Panc1 (cell line): Measurements from ENCODE around the gene SPEM2. TPM values are rescaled to one million over a fixed set of nuclear protein-coding genes. Genes with fewer than 3 reads are reported as not detected.

Experiments used
- ATAC-seq: fragments of 200-7000 bp; cut with Tn5 transposase; 2 replicates; pipeline ENCODE4 v1.9.1; 2020; ENCODE audit warnings: mild to moderate bottlenecking, moderate library complexity
- BruUV-seq: library from RNA; stranded (reverse); fragments of 400-500 nt; replicated peaks from 2 replicates; lab custom pipeline; 2021; lab: Mats Ljungman, UMichigan
- CTCF ChIA-PET: fragments of 300-600 bp; sonication (Branson Sonifier 250); formaldehyde crosslinking; loops from one replicate; lab custom pipeline; 2022; ENCODE audit warnings: antibody characterized with exemption; lab: Charles Lee
- POLR2A ChIA-PET: fragments of 300-600 bp; sonication (Branson Sonifier 250); formaldehyde crosslinking; loops from one replicate; lab custom pipeline; 2022; ENCODE audit warnings: antibody characterized with exemption; lab: Charles Lee
- DNase-seq: peaks from one replicate; pipeline ENCODE4 v3.0.0-alpha.2; 2010; ENCODE audit warnings: low read depth, low spot score
- H3K27ac ChIP-seq: 2 replicates; pipeline ENCODE4 v1.5.1; 2011; ENCODE audit warnings: mild to moderate bottlenecking, low read length, inconsistent platforms
- H3K27me3 ChIP-seq: fragments of 200-500 bp; sonication (Bioruptor generic); 2 replicates; pipeline ENCODE4 v1.6.0; 2014; ENCODE audit warnings: low read length, inconsistent platforms; ENCODE audit not compliant: control insufficient read depth, insufficient read depth
- H3K36me3 ChIP-seq: fragments of 200-500 bp; sonication (Bioruptor generic); 2 replicates; pipeline ENCODE4 v1.5.1; 2014; ENCODE audit warnings: inconsistent platforms, mild to moderate bottlenecking, low read length, moderate library complexity; ENCODE audit not compliant: control insufficient read depth, insufficient read depth
- H3K4me1 ChIP-seq: 2 replicates; pipeline ENCODE4 v1.5.1; 2011; ENCODE audit warnings: inconsistent platforms, mild to moderate bottlenecking, low read length, moderate library complexity; ENCODE audit not compliant: control insufficient read depth, insufficient read depth
- H3K4me3 ChIP-seq, 2 experiments: 2 replicates each; pipeline ENCODE4 v1.5.1; 2011 to 2012; ENCODE audit warnings: low read depth in 2 of 2, low read length in 2 of 2, mild to moderate bottlenecking in 2 of 2, inconsistent platforms in 1 of 2, moderate library complexity in 1 of 2
- H3K9me3 ChIP-seq: fragments of 200-500 bp; sonication (Bioruptor generic); 2 replicates; pipeline ENCODE4 v1.5.1; 2014; ENCODE audit warnings: low read depth, mild to moderate bottlenecking, inconsistent platforms, low read length, moderate library complexity; ENCODE audit not compliant: control insufficient read depth, insufficient read depth
- POLR2AphosphoS5 ChIP-seq: IDR thresholded peaks from 2 replicates; pipeline ENCODE4 v1.6.1; 2012; ENCODE audit warnings: mild to moderate bottlenecking, low read depth, low read length, moderate library complexity
- SIN3A ChIP-seq: IDR thresholded peaks from 2 replicates; pipeline ENCODE4 v1.6.1; 2012; ENCODE audit warnings: low read depth, mild to moderate bottlenecking, low read length, moderate library complexity, borderline replicate concordance; ENCODE audit not compliant: insufficient read depth
- TCF7L2 ChIP-seq: IDR thresholded peaks from 2 replicates; pipeline ENCODE4 v1.6.1; 2011; ENCODE audit warnings: mild to moderate bottlenecking, low read depth, low read length, inconsistent platforms
- in situ Hi-C: cut with HindIII; loops from 2 replicates; pipeline ENCODE4 v1.10.0; 2016; ENCODE audit warnings: low sequenced_read_pairs, low pct_unique_long_range_greater_than_20kb
- intact Hi-C: fragments of 100-400 bp; cut with micrococcal nuclease; formaldehyde crosslinking; loops from one replicate; pipeline ENCODE4 v1.10.0; 2022; ENCODE audit not compliant: unreplicated experiment
- total RNA-seq: library from RNA; stranded (reverse); gene quantifications from one replicate; pipeline ENCODE4 v1.2.1, GENCODE V29; 2021; ENCODE audit not compliant: unreplicated experiment
- TF ChIP-seq, protein P1 (sequence below): fragments of 450-650 bp; IDR thresholded peaks from 2 replicates; pipeline ENCODE4 v1.5.1; 2017; ENCODE audit warnings: mild to moderate bottlenecking
- TF ChIP-seq, protein P2 (sequence below), 2 experiments: IDR thresholded peaks; 2 replicates each; pipeline ENCODE4 v1.6.1; 2011 to 2012; ENCODE audit warnings: low read depth in 2 of 2, control low read depth in 1 of 2, low read length in 1 of 2, mild to moderate bottlenecking in 1 of 2, moderate library complexity in 1 of 2; ENCODE audit not compliant: insufficient read depth in 1 of 2

The SPEM2 gene
- total RNA-seq, 1 experiment from 2014 or later, result not detected

DNA sequence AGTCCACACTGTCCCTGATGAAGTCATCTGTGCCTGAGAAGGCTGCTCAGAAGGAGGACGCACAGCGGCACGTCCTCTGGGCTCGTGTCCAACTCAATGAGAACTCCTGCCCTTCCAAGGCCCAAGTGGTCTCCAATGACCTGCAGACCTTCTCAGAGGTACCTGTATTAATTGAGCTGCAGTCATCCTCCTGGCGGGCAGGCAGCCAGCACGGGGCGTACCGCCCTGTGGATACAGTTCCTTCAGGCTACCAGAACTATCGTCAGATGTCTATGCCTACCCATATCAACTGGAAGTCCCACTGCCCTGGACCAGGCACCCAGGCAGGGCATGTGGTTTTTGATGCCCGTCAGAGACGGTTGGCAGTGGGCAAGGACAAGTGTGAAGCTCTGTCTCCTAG, 6.9 kb downstream of the SPEM2 start:
- H3K36me3 ChIP-seq, result no peaks in the 10 kb centered on the region
- H3K4me1 ChIP-seq, result no peaks in the 10 kb centered on the region
- in situ Hi-C loops, result no loop called here
- ATAC-seq (no peak), DNase-seq (no peak)
- H3K27me3 ChIP-seq, result no peaks in the 10 kb centered on the region
- CTCF ChIA-PET, result no interaction called here
- BruUV-seq, result no TSS peak
- intact Hi-C loops, result loop anchor here (10.0 kb wide), 1 partner anchor 77 kb away; the partner anchor contains the start of genes KCTD11 and TMEM95
- H3K4me3 ChIP-seq, result no peak overlapping the region
- POLR2A ChIA-PET, result no interaction called here
- H3K27ac ChIP-seq, result no peak overlapping the region
- TF ChIP-seq, protein P1, sequence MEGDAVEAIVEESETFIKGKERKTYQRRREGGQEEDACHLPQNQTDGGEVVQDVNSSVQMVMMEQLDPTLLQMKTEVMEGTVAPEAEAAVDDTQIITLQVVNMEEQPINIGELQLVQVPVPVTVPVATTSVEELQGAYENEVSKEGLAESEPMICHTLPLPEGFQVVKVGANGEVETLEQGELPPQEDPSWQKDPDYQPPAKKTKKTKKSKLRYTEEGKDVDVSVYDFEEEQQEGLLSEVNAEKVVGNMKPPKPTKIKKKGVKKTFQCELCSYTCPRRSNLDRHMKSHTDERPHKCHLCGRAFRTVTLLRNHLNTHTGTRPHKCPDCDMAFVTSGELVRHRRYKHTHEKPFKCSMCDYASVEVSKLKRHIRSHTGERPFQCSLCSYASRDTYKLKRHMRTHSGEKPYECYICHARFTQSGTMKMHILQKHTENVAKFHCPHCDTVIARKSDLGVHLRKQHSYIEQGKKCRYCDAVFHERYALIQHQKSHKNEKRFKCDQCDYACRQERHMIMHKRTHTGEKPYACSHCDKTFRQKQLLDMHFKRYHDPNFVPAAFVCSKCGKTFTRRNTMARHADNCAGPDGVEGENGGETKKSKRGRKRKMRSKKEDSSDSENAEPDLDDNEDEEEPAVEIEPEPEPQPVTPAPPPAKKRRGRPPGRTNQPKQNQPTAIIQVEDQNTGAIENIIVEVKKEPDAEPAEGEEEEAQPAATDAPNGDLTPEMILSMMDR, result no peak
- TF ChIP-seq TCF7L2, result no peak
- TF ChIP-seq SIN3A, result no peak
- TF ChIP-seq, protein P2, sequence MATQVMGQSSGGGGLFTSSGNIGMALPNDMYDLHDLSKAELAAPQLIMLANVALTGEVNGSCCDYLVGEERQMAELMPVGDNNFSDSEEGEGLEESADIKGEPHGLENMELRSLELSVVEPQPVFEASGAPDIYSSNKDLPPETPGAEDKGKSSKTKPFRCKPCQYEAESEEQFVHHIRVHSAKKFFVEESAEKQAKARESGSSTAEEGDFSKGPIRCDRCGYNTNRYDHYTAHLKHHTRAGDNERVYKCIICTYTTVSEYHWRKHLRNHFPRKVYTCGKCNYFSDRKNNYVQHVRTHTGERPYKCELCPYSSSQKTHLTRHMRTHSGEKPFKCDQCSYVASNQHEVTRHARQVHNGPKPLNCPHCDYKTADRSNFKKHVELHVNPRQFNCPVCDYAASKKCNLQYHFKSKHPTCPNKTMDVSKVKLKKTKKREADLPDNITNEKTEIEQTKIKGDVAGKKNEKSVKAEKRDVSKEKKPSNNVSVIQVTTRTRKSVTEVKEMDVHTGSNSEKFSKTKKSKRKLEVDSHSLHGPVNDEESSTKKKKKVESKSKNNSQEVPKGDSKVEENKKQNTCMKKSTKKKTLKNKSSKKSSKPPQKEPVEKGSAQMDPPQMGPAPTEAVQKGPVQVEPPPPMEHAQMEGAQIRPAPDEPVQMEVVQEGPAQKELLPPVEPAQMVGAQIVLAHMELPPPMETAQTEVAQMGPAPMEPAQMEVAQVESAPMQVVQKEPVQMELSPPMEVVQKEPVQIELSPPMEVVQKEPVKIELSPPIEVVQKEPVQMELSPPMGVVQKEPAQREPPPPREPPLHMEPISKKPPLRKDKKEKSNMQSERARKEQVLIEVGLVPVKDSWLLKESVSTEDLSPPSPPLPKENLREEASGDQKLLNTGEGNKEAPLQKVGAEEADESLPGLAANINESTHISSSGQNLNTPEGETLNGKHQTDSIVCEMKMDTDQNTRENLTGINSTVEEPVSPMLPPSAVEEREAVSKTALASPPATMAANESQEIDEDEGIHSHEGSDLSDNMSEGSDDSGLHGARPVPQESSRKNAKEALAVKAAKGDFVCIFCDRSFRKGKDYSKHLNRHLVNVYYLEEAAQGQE (IDR thresholded peaks at IDR 0.05; ENCODE audit: insufficient read depth in 1 of 2, low read depth in 2 of 2, low read length in 1 of 2), result no peak
- TF ChIP-seq POLR2AphosphoS5, result no peak
- H3K9me3 ChIP-seq, result no peaks in the 10 kb centered on the region

DNA sequence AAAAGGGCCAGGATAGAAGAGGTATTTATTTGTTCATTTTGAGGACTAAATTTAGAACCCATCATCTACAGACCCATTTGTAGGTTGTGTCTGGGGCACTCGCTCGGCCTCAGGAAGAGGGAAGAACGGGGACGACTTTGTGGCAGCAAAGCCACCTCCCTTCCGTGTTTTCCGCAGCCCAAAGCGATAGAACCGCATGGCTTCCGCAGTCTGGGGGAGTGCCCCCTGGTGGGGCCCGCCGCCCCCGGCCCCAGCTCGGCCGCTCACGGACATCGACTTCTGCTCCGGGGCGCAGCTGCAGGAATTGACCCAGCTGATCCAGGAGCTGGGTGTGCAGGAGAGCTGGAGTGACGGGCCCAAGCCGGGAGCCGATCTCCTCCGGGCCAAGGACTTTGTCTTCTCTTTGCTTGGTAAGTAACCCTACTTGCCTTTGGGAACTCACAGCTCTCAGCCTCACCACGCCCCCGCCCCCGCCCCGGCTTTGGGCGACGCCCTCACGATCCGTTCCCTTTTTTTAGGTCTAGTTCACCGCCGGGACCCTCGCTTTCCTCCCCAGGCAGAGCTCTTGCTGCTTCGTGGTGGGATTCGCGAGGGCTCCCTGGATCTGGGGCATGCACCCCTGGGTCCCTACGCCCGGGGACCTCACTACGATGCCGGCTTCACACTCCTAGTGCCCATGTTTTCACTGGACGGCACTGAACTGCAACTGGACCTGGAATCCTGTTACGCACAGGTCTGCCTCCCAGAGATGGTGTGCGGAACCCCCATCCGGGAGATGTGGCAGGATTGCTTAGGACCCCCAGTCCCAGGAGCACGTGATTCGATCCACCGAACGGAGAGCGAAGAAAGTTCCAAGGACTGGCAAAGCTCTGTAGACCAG, 10.5 kb downstream of the SPEM2 start:
- BruUV-seq, result TSS peak; percentile 96
- in situ Hi-C loops, result no loop called here

More for the DNA sequence above, 10.5 kb downstream of the SPEM2 start:
- no peak for DNase-seq
- CTCF ChIA-PET, result interaction anchor here (1.3 to 1.9 kb wide), 2 partner anchors 19 to 80 kb away, joined by 5 to 11 read pairs; partner anchors contain the start of gene TMEM95
- Histone ChIP-seq H3K27ac (peak overlapping the region; percentile 77), H3K36me3 (no peaks in the 10 kb centered on the region), H3K4me1 (peaks cover 9% of the 10 kb centered on the region), H3K4me3 (peak overlapping the region; percentile 64 to 80), H3K27me3 (no peaks in the 10 kb centered on the region), H3K9me3 (no peaks in the 10 kb centered on the region)
- intact Hi-C loops, result loop anchor here (10.0 kb wide), 1 partner anchor 81 kb away; the partner anchor contains the start of genes KCTD11 and TMEM95
- POLR2A ChIA-PET, result interaction anchor here (0.5 to 1.1 kb wide), 8 partner anchors 18 to 86 kb away, joined by 3 to 9 read pairs (median 4); partner anchors contain the start of gene TMEM256
- peak; percentile 28 for ATAC-seq
- TF ChIP-seq POLR2AphosphoS5 (no peak), SIN3A (peak; percentile 54; the same call in 1 of the 2 replicates)
